ENCODE data around the gene RAB15. TPM values are rescaled to one million over a fixed set of nuclear protein-coding genes. Genes with fewer than 3 reads are reported as not detected.

RAB15 gene
- total and polyA plus RNA-seq, 2 of the 8 experiments (the other 6 are each of a cell fraction or from before 2014, with no cell fraction given) = 38.8 to 58.1 TPM

DNA sequence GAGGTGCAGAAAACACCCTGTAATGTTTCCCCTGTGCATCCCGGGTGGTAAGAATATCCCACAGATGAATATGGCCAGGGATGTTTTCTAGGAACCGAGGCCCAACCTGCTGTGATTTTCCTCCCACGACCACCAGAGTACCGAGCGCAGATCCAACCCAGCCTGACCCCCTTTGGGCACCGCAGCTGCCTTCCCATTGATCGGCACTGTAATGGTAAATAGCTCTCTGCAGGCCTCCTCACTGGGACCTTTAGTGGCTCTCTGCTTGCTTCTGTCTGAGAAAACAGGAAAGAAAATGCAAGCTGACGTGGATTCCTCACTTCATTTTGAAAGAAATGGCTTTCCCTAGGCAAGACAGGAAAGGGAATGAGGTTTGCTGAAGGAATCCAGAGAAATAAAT is 2.4 kb upstream of the RAB15 start:
- Histone ChIP-seq H3K4me1 (replicated peaks in 1 of 4; ENCODE audit: control insufficient read depth in 3 of 4, insufficient read depth in 4 of 4, low read length in 3 of 4) (peaks cover 3 to 27% (median 15%) of the 10 kb centered on the region in 4 experiments), H4K5ac (ENCODE audit: insufficient read length, low read depth, low read length) (peak overlapping the region; percentile 72), H4K91ac (replicated peaks; ENCODE audit: insufficient read length, low read length) (no peak overlapping the region), H3K14ac (ENCODE audit: insufficient read length) (no peak overlapping the region), H3K79me1 (ENCODE audit: low read depth, low read length) (0 out of 2 replicates have a peak, but pooled peaks cover 1% of the 10 kb centered on the region), H2BK120ac (replicated peaks; ENCODE audit: low read depth, low read length) (no peak overlapping the region), H2AK5ac (ENCODE audit: low read depth, low read length) (no peak overlapping the region), H3K36me3 (ENCODE audit: control insufficient read depth in 2 of 4, insufficient read depth in 4 of 4, low read length in 3 of 4) (no peaks in the 10 kb centered on the region), H3K23ac (ENCODE audit: insufficient read length) (no peak overlapping the region), H3K4ac (replicated peaks; ENCODE audit: insufficient read length, low read depth, low read length) (no peak overlapping the region), H3K4me2 (ENCODE audit: insufficient read depth in 1 of 2, low read depth in 2 of 2, low read length in 2 of 2) (peak overlapping the region; percentile 16 to 31; a peak in 1 of 4 replicates), H3K9me3 (ENCODE audit: insufficient read depth in 2 of 2, low read depth in 1 of 2, low read length in 1 of 2) (no peaks in the 10 kb centered on the region), H3K4me3 (ENCODE audit: extremely low read depth in 1 of 4, insufficient read depth in 2 of 4, low read depth in 3 of 4, low read length in 4 of 4) (no peak overlapping the region), H4K20me1 (replicated peaks in 1 of 2; ENCODE audit: control insufficient read depth in 1 of 2, insufficient read depth in 2 of 2, low read length in 2 of 2) (peaks cover 0 to 2% of the 10 kb centered on the region in 2 experiments), H3K27me3 (replicated peaks in 1 of 4; ENCODE audit: control insufficient read depth in 3 of 4, extremely low read depth in 1 of 4, insufficient read depth in 3 of 4, low read length in 3 of 4) (peaks cover 0 to 24% (median 8%) of the 10 kb centered on the region in 4 experiments; a peak in 4 of 7 replicates), H3K56ac (replicated peaks; ENCODE audit: insufficient read length, low read depth, low read length) (no peak overlapping the region), H2AFZ (ENCODE audit: low read length) (no peak overlapping the region), H3K23me2 (ENCODE audit: low read depth, low read length) (peaks cover 2% of the 10 kb centered on the region; the same call in 1 of the 2 replicates), H2BK20ac (ENCODE audit: low read length) (no peak overlapping the region), H3K79me2 (ENCODE audit: control insufficient read depth in 1 of 2, insufficient read depth in 2 of 2, low read length in 2 of 2) (peaks cover 0 to 8% of the 10 kb centered on the region in 2 experiments; a peak in 1 of 4 replicates), H3K27ac (ENCODE audit: low read depth, low read length) (no peak overlapping the region), H2BK5ac (ENCODE audit: low read depth, low read length) (peak overlapping the region; percentile 63; the same call in 1 of the 2 replicates), H3K9ac (replicated peaks in 1 of 4; ENCODE audit: extremely low read depth in 1 of 4, low read depth in 3 of 4, low read length in 3 of 4) (no peak overlapping the region), H2BK12ac (ENCODE audit: low read depth, low read length) (no peak overlapping the region; the same call in 1 of the 2 replicates), H3K18ac (ENCODE audit: extremely low read depth, low read length) (no peak overlapping the region), H4K8ac (ENCODE audit: extremely low read depth, insufficient read depth, low read length) (no peak overlapping the region), H2BK15ac (ENCODE audit: low read length) (no peak overlapping the region)
- FAIRE-seq (peak; percentile 88), DNase-seq (ENCODE audit: low read depth in 1 of 2, low spot score in 2 of 2) (no peak)
- ChIA-PET POLR2A (ENCODE audit: partially characterized antibody) (interaction anchor here (3.6 kb wide), 1 partner anchor 12 kb away, joined by 17 read pairs; the partner anchor contains the start of gene FNTB), CTCF (ENCODE audit: partially characterized antibody) (interaction anchor here (0.8 to 2.3 kb wide), 10 partner anchors 10 to 64 kb away, joined by 3 to 10 read pairs (median 4); partner anchors contain the start of gene FNTB)
- 0 out of 2 replicates have a peak, but pooled peaks have one; percentile 5 for TF ChIP-seq BACH1 (IDR thresholded peaks at IDR 0.05; ENCODE audit: low read length)
- TF ChIP-seq HDAC2 (IDR thresholded peaks at IDR 0.05; ENCODE audit: borderline replicate concordance in 1 of 2, low read depth in 2 of 2, low read length in 2 of 2) = peak in 1 of 2 experiments; percentile 91; a peak in 2 of 4 replicates
- no peak; a peak in 1 of 4 replicates for TF ChIP-seq RAD21 (IDR thresholded peaks at IDR 0.05 in 1 of 2, conservative IDR thresholded peaks at IDR 0.05 in 1 of 2; ENCODE audit: low read depth in 2 of 2, low read length in 2 of 2)
- no peak for TF ChIP-seq JUN (IDR thresholded peaks at IDR 0.05; ENCODE audit: low read depth, low read length)
- TF ChIP-seq EGR1 (IDR thresholded peaks at IDR 0.05; ENCODE audit: borderline replicate concordance, low read depth, low read length) = no peak
- peak; percentile 74 for TF ChIP-seq NANOG (IDR thresholded peaks at IDR 0.05; ENCODE audit: insufficient read depth, low read depth, low read length, poor library complexity, severe bottlenecking)
- TF ChIP-seq TEAD4 (IDR thresholded peaks at IDR 0.05; ENCODE audit: low read depth, low read length) = 0 out of 2 replicates have a peak, but pooled peaks have one; percentile 43
- 8% methylated on average over 8 of the region's 8 CpGs; no CpG with 5 or more reads in 1 of the 2 experiments for WGBS, 2 experiments (ENCODE audit: extremely low coverage in 1 of 2, insufficient coverage in 1 of 2, insufficient read length in 1 of 2, insufficient replicate concordance in 2 of 2, low coverage in 1 of 2, low lambda C conversion rate in 2 of 2, missing lambda C conversion rate in 1 of 2)

Data from H1 (cell line).